HL-60 (cell line): ENCODE data around the gene AFAP1L2.

ENCODE experiments used
- CTCF ChIP-seq: IDR thresholded peaks from one replicate; pipeline ENCODE4 v1.5.1; 2011; ENCODE audit warnings: low read length, control low read depth, inconsistent platforms; ENCODE audit not compliant: insufficient read depth
- POLR2AphosphoS5 ChIP-seq: IDR thresholded peaks from 2 replicates; pipeline ENCODE4 v1.6.1; 2012; ENCODE audit warnings: low read depth
- SPI1 ChIP-seq: IDR thresholded peaks from 2 replicates; pipeline ENCODE4 v1.6.1; 2012; ENCODE audit warnings: low read depth, mild to moderate bottlenecking, borderline replicate concordance

- TF ChIP-seq CTCF (no peak), SPI1 (no peak), POLR2AphosphoS5 (no peak)
Measured at GRCh38 chr10:114285961-114286441, 118.3 kb downstream of the AFAP1L2 start.
